H9 (cell line): Measurements from ENCODE around the gene WIPI1. TPM values are rescaled to one million over a fixed set of nuclear protein-coding genes. Genes with fewer than 3 reads are reported as not detected.

Experiments
- DNase-seq: peaks from one replicate; pipeline ENCODE4 v3.0.0-alpha.2; 2017
- H2AFZ ChIP-seq: one replicate; pipeline ENCODE4 v1.6.1; 2013; ENCODE audit warnings: mild to moderate bottlenecking, low read length, control low read depth, moderate library complexity
- H2AK5ac ChIP-seq: 2 replicates; pipeline ENCODE4 v1.6.1; 2013; ENCODE audit warnings: low read length, control low read depth, mixed read lengths; ENCODE audit not compliant: insufficient read length
- H2BK120ac ChIP-seq: one replicate; pipeline ENCODE4 v1.6.1; 2013; ENCODE audit warnings: low read depth, mild to moderate bottlenecking, low read length, control low read depth, inconsistent platforms; ENCODE audit not compliant: poor library complexity, severe bottlenecking
- H2BK12ac ChIP-seq: 2 replicates; pipeline ENCODE4 v1.6.1; 2013; ENCODE audit warnings: low read length, control low read depth, mixed read lengths, low read depth; ENCODE audit not compliant: insufficient read length
- H2BK15ac ChIP-seq: 2 replicates; pipeline ENCODE4 v1.6.1; 2013; ENCODE audit warnings: low read depth, low read length, control low read depth
- H2BK20ac ChIP-seq: one replicate; pipeline ENCODE4 v1.6.1; 2013; ENCODE audit warnings: low read depth, mild to moderate bottlenecking, low read length, control low read depth, inconsistent platforms; ENCODE audit not compliant: poor library complexity, severe bottlenecking
- H2BK5ac ChIP-seq: 2 replicates; pipeline ENCODE4 v1.6.1; 2013; ENCODE audit warnings: low read length, control low read depth, mixed read lengths; ENCODE audit not compliant: insufficient read length
- H3K14ac ChIP-seq: 2 replicates; pipeline ENCODE4 v1.6.1; 2013; ENCODE audit warnings: low read length, control low read depth; ENCODE audit not compliant: insufficient read depth
- H3K18ac ChIP-seq: 2 replicates; pipeline ENCODE4 v1.6.1; 2013; ENCODE audit warnings: low read depth, mild to moderate bottlenecking, mixed read lengths, low read length, control low read depth; ENCODE audit not compliant: insufficient read length
- H3K23ac ChIP-seq: 2 replicates; pipeline ENCODE4 v1.6.1; 2013; ENCODE audit warnings: low read length, control low read depth, mixed read lengths, low read depth; ENCODE audit not compliant: insufficient read length
- H3K23me2 ChIP-seq: 2 replicates; pipeline ENCODE4 v1.6.1; 2013; ENCODE audit warnings: low read depth, mild to moderate bottlenecking, mixed read lengths, low read length, control low read depth; ENCODE audit not compliant: insufficient read length, poor library complexity, severe bottlenecking
- H3K27ac ChIP-seq: 2 replicates; pipeline ENCODE4 v1.5.1; 2013; ENCODE audit warnings: low read length, control low read depth, mixed read lengths, low read depth; ENCODE audit not compliant: insufficient read length
- H3K27me3 ChIP-seq: 2 replicates; pipeline ENCODE4 v1.6.1; 2013; ENCODE audit warnings: low read length, control low read depth, inconsistent platforms; ENCODE audit not compliant: insufficient read depth
- H3K4ac ChIP-seq: 2 replicates; pipeline ENCODE4 v1.6.1; 2013; ENCODE audit warnings: low read depth, mild to moderate bottlenecking, control low read depth, inconsistent platforms, low read length, moderate library complexity
- H3K4me1 ChIP-seq: 2 replicates; pipeline ENCODE4 v1.6.1; 2013; ENCODE audit warnings: low read length, control low read depth, inconsistent platforms; ENCODE audit not compliant: insufficient read depth
- H3K4me2 ChIP-seq: 2 replicates; pipeline ENCODE4 v1.6.1; 2013; ENCODE audit warnings: low read length, control low read depth, mixed read lengths; ENCODE audit not compliant: insufficient read length, insufficient read depth
- H3K56ac ChIP-seq: 2 replicates; pipeline ENCODE4 v1.6.1; 2013; ENCODE audit warnings: low read depth, mild to moderate bottlenecking, mixed read lengths, low read length, control low read depth; ENCODE audit not compliant: insufficient read length
- H3K79me1 ChIP-seq: 2 replicates; pipeline ENCODE4 v1.6.1; 2013; ENCODE audit warnings: low read depth, mild to moderate bottlenecking, moderate library complexity, low read length, control low read depth, inconsistent platforms; ENCODE audit not compliant: insufficient read depth, poor library complexity, severe bottlenecking
- H3K79me2 ChIP-seq: 2 replicates; pipeline ENCODE4 v1.6.1; 2013; ENCODE audit warnings: low read length, control low read depth, inconsistent platforms; ENCODE audit not compliant: insufficient read depth
- H3K9ac ChIP-seq: 2 replicates; pipeline ENCODE4 v1.6.1; 2013; ENCODE audit warnings: low read length, control low read depth, mixed read lengths; ENCODE audit not compliant: insufficient read length; ENCODE audit errors: extremely low read depth
- H3K9me3 ChIP-seq: one replicate; pipeline ENCODE4 v1.6.1; 2013; ENCODE audit warnings: low read depth, low read length, inconsistent platforms; ENCODE audit not compliant: control insufficient read depth
- H3T11ph ChIP-seq: one replicate; pipeline ENCODE4 v1.6.1; 2013; ENCODE audit warnings: mild to moderate bottlenecking, low read length, control low read depth, inconsistent platforms
- H4K20me1 ChIP-seq: one replicate; pipeline ENCODE4 v1.6.1; 2013; ENCODE audit not compliant: control insufficient read depth, insufficient read length, insufficient read depth
- H4K5ac ChIP-seq: 2 replicates; pipeline ENCODE4 v1.6.1; 2013; ENCODE audit warnings: low read depth, mild to moderate bottlenecking, mixed read lengths, low read length, control low read depth; ENCODE audit not compliant: insufficient read length
- H4K8ac ChIP-seq: replicated peaks from 2 replicates; pipeline ENCODE4 v1.6.1; 2013; ENCODE audit warnings: low read length, control low read depth, mixed read lengths, low read depth; ENCODE audit not compliant: insufficient read length
- H4K91ac ChIP-seq: 2 replicates; pipeline ENCODE4 v1.6.1; 2013; ENCODE audit warnings: low read depth, mild to moderate bottlenecking, moderate library complexity, mixed read lengths, low read length, control low read depth; ENCODE audit not compliant: insufficient read length
- H3K27ac Mint-ChIP-seq, 3 experiments: 2 replicates in 2 of 3; 3 replicates in 1 of 3; pipeline ENCODE4 v1.8.0; 2020 to 2021; ENCODE audit warnings: mixed read lengths in 3 of 3, mild to moderate bottlenecking in 1 of 3, moderate library complexity in 1 of 3
- H3K27me3 Mint-ChIP-seq: 2 replicates; pipeline ENCODE4 v1.8.0; 2021; ENCODE audit warnings: low read depth, mild to moderate bottlenecking, moderate library complexity, mixed read lengths
- H3K36me3 Mint-ChIP-seq, 3 experiments: 2 replicates in 2 of 3; 3 replicates in 1 of 3; pipeline ENCODE4 v1.8.0; 2020 to 2021; ENCODE audit warnings: low read depth in 3 of 3, mixed read lengths in 3 of 3; ENCODE audit not compliant: insufficient read depth in 1 of 3
- H3K4me1 Mint-ChIP-seq, 2 experiments: 2 replicates each; pipeline ENCODE4 v1.8.0; 2020; ENCODE audit warnings: mixed read lengths in 2 of 2
- H3K4me3 Mint-ChIP-seq, 2 experiments: 2 replicates in 1 of 2; 3 replicates in 1 of 2; pipeline ENCODE4 v1.8.0; 2020 to 2021; ENCODE audit warnings: mild to moderate bottlenecking in 2 of 2, mixed read lengths in 2 of 2, moderate library complexity in 1 of 2
- H3K9me3 Mint-ChIP-seq, 2 experiments: 2 replicates in 1 of 2; 3 replicates in 1 of 2; pipeline ENCODE4 v1.8.0; 2020; ENCODE audit warnings: mild to moderate bottlenecking in 2 of 2, mixed read lengths in 2 of 2, moderate library complexity in 1 of 2
- total RNA-seq: library from RNA; stranded (reverse); gene quantifications from 2 replicates; pipeline ENCODE4 v1.2.1, GENCODE V29; 2021
- TF ChIP-seq, protein P1 (sequence below): fragments of 200-600 bp; sonication (generic); conservative IDR thresholded peaks from 3 replicates; pipeline ENCODE4 v1.8.0; 2021; ENCODE audit warnings: antibody characterized with exemption, mild to moderate bottlenecking

Gene WIPI1
- total RNA-seq, 1 experiment from 2014 or later, result 15.4 TPM

DNA sequence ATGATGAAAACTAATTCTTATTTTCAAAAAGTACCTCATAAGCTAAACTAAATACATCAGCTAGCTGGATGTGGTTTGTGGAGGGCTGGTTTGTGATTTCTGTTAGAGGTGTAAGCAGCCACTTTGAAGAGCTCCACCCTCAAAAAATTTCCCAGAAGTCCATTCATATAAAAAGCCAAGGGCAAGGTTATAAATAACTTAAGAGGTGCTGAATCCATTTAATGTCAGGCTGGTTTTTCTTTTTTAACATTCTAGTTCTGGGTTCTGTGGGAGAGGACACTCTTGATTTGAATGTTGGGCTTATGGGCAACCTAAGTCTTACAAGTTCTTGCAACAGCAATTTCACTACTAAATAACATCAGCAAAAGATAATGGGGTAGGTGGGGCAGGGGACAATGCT, 3.4 kb upstream of the WIPI1 start:
- no peaks in the 10 kb centered on the region for H3K9me3 Mint-ChIP-seq
- no peak overlapping the region for H3K9ac ChIP-seq
- no peak overlapping the region for H2BK5ac ChIP-seq
- H3K79me2 ChIP-seq, result no peaks in the 10 kb centered on the region
- peaks cover 3% of the 10 kb centered on the region for H3K23me2 ChIP-seq
- H3K4me1 Mint-ChIP-seq, result peaks cover 36% of the 10 kb centered on the region in 2 experiments
- no peak overlapping the region for H3T11ph ChIP-seq
- no peak overlapping the region for H2AFZ ChIP-seq
- H2BK12ac ChIP-seq, result no peak overlapping the region
- no peak overlapping the region for H3K4me2 ChIP-seq
- H3K18ac ChIP-seq, result no peak overlapping the region
- H2BK120ac ChIP-seq, result no peak overlapping the region
- no peaks in the 10 kb centered on the region for H3K9me3 ChIP-seq
- no peaks in the 10 kb centered on the region for H3K27me3 ChIP-seq
- H3K4me1 ChIP-seq, result peaks cover 9% of the 10 kb centered on the region; the same call in 1 of the 2 replicates
- H4K5ac ChIP-seq, result no peak overlapping the region
- no peak overlapping the region for H3K56ac ChIP-seq
- no peak overlapping the region for H3K4ac ChIP-seq
- no peaks in the 10 kb centered on the region for H3K79me1 ChIP-seq
- TF ChIP-seq, protein P1, sequence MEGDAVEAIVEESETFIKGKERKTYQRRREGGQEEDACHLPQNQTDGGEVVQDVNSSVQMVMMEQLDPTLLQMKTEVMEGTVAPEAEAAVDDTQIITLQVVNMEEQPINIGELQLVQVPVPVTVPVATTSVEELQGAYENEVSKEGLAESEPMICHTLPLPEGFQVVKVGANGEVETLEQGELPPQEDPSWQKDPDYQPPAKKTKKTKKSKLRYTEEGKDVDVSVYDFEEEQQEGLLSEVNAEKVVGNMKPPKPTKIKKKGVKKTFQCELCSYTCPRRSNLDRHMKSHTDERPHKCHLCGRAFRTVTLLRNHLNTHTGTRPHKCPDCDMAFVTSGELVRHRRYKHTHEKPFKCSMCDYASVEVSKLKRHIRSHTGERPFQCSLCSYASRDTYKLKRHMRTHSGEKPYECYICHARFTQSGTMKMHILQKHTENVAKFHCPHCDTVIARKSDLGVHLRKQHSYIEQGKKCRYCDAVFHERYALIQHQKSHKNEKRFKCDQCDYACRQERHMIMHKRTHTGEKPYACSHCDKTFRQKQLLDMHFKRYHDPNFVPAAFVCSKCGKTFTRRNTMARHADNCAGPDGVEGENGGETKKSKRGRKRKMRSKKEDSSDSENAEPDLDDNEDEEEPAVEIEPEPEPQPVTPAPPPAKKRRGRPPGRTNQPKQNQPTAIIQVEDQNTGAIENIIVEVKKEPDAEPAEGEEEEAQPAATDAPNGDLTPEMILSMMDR, result no peak
- H2AK5ac ChIP-seq, result no peak overlapping the region
- peaks cover 3% of the 10 kb centered on the region; the same call in 1 of the 2 replicates for H3K27me3 Mint-ChIP-seq
- no peaks in the 10 kb centered on the region for H3K36me3 Mint-ChIP-seq
- H3K27ac Mint-ChIP-seq, result no peak overlapping the region
- no peaks in the 10 kb centered on the region for H4K20me1 ChIP-seq
- no peak overlapping the region for H3K27ac ChIP-seq
- no peak overlapping the region for H4K91ac ChIP-seq
- H3K14ac ChIP-seq, result no peak overlapping the region
- H2BK20ac ChIP-seq, result no peak overlapping the region
- DNase-seq, result no peak
- H3K4me3 Mint-ChIP-seq, result no peak overlapping the region
- H3K23ac ChIP-seq, result no peak overlapping the region
- no peak overlapping the region for H2BK15ac ChIP-seq
- H4K8ac ChIP-seq, result no peak overlapping the region
